Measurements from ENCODE around the gene HLX. TPM values are rescaled to one million over a fixed set of nuclear protein-coding genes. Genes with fewer than 3 reads are reported as not detected.

The HLX gene
- total RNA-seq, 1 experiment from 2014 or later = 5.6 TPM

GRCh38 chr1:220878191-220879075 lies 810 bp upstream of the HLX start:
- DNase-seq = no peak
- Histone ChIP-seq H3K9me3 (no peaks in the 10 kb centered on the region), H3K36me3 (peaks cover 22% of the 10 kb centered on the region), H3K4me3 (peak overlapping the region; percentile 67), H3K27me3 (no peaks in the 10 kb centered on the region)

- Histone ChIP-seq H3K4me3 (peak overlapping the region; percentile 67), H3K27me3 (no peaks in the 10 kb centered on the region), H3K9me3 (no peaks in the 10 kb centered on the region), H3K36me3 (peaks cover 32% of the 10 kb centered on the region)
- DNase-seq = peak; percentile 74
Measured at GRCh38 chr1:220879509-220880361, 492 bp downstream of the HLX start.

- Histone ChIP-seq H3K36me3 (peaks cover 36% of the 10 kb centered on the region), H3K4me3 (peak overlapping the region; percentile 67), H3K9me3 (no peaks in the 10 kb centered on the region), H3K27me3 (no peaks in the 10 kb centered on the region)
- no peak for DNase-seq
Measured at GRCh38 chr1:220880362-220880670, 1.1 kb downstream of the HLX start.

DNA sequence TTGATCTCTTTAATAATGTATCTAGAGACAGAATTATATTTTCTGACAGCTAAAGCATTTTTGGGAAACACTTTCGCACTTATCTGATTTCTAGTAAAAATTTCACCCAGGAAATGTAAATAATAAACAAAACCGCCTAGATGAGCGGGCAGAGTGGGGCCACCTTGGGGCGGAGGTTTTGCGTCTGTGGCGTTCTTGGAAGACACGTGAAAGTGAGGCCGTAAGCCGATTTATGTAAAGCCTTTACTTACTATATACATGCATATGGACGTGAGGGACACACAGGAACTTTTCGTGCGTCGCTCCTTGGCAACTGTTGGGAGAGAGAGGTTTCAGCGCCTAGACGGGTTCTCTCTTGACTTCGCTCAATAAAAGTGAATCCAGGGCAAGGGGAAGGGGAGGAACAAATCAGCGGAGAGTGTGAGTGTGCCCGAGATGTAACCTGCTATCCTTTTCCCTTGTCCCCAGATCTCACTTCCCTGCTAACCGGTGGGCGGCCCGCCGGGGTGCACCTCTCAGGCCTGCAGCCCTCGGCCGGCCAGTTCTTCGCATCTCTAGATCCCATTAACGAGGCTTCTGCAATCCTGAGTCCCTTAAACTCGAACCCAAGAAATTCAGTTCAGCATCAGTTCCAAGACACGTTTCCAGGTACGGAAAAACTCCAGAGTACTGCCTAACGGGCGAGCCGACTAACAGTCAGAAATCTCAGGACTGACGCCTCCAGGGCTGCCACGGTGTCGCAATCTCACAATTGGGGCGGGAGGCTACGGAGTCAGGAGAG lies 1.7 kb downstream of the HLX start:
- H3K36me3 ChIP-seq = peaks cover 36% of the 10 kb centered on the region
- H3K27me3 ChIP-seq = no peaks in the 10 kb centered on the region
- H3K9me3 ChIP-seq = no peaks in the 10 kb centered on the region
- no peak for DNase-seq
- peak overlapping the region; percentile 67 for H3K4me3 ChIP-seq

DNA sequence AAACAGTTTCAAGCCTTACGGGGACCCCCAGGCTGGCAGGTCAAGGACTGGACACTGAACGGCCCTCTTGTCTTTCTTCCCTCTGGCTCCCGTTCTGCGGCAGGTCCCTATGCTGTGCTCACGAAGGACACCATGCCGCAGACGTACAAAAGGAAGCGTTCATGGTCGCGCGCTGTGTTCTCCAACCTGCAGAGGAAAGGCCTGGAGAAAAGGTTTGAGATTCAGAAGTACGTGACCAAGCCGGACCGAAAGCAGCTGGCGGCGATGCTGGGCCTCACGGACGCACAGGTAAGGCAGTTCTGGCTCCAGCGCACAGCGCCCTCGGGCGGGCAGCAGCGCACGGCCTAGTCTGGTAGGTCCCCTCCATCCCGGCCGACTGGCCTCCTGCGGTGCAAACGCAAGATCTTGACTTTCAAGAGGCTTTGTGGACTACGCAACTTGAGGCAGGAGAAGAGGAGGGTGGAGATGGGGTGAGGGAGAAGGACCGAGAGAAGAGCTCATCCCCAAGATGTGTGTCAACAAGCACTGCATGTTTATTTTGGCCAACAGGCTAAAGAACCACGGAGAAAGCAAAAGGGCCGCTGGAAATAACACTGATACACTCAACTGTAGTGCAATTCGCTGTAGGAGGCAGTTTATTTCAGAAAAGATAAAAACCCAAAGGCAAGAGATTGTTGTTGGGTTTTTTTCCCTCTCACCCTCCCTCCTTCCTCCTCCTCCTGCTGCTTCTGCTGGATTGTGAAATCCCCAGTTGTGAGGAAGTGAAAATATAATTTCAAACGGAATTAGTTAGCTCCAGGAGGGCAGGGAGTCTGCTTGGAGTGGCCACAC lies 3.0 kb downstream of the HLX start:
- Histone ChIP-seq H3K4me3 (no peak overlapping the region), H3K36me3 (peaks cover 36% of the 10 kb centered on the region)
- DNase-seq = no peak

GRCh38 chr1:220884109-220884980 lies 5.1 kb downstream of the HLX start:
- no peak for DNase-seq
- H3K27me3 ChIP-seq = no peaks in the 10 kb centered on the region
- peaks cover 36% of the 10 kb centered on the region for H3K36me3 ChIP-seq

More for the DNA sequence above, 3.0 kb downstream of the HLX start:
- no peaks in the 10 kb centered on the region for H3K9me3 ChIP-seq
- no peaks in the 10 kb centered on the region for H3K27me3 ChIP-seq

DNA sequence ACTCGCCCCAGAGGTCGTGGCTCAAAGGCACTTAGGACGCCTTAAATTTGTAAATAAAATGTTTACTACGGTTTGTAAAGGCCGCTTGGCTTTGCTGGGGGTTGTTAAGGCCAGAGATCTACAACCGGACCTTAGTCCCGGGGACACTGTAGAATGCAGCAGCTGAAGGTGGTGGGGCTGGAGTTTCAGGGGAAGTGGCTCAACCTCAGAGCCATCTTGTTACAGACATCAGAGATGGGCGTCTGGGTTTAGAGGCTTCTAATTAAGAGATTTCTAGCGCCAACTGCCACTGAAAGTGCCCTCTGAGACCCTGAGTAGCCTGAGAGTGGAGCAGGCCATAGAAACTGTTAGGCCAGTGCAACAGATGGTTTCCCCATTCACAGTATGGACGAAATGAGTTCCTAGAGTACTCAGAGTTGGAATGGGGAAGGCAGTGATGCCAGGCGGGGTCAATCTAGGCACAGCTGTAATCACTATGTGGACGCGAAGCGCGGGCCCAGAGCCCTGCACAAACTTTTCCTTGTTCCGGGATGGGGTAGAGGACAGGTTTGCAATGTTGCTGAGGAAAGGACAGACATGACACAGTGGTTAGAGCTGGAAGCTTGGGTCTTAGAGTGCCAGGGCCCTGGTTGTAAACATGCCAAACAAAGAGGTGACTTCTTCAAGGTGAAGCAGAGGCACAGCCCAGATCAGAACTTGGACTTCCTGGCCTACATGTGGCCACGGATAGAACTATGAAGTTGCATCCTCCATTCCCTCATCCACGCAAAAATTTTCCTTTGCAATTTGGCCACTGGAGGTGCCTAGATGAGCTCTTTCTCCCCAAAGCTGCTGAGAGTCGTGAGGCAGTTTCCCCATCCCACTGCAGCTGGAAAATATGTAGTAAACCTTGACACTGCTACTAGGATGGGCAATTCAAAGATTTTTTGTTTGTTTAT lies 6.0 kb downstream of the HLX start:
- peaks cover 36% of the 10 kb centered on the region for H3K36me3 ChIP-seq
- no peak overlapping the region for H3K4me3 ChIP-seq
- DNase-seq = no peak

More at GRCh38 chr1:220884109-220884980, 5.1 kb downstream of the HLX start:
- H3K4me3 ChIP-seq = no peak overlapping the region
- no peaks in the 10 kb centered on the region for H3K9me3 ChIP-seq

DNA sequence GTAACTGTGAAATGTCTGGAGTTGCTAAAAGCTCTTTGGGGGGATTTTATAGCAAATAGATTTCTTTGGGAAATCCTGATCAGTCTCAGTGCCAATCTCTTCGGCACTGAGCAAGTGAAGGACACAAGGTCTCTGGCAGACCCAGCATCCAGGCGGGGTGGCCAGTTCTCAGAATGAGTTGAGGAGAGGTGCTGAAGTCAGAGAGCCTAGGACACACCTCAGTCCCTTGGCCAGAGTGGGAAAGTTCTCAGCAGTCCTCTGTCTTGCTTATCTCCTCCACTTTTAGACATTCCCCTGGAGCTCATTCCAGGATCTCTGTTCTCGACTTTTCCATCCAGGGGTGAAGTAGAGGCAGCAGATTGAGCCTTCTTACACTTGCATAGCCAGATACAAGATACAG lies 6.7 kb downstream of the HLX start:
- no peak for DNase-seq
- Histone ChIP-seq H3K9me3 (no peaks in the 10 kb centered on the region), H3K27me3 (no peaks in the 10 kb centered on the region), H3K4me3 (no peak overlapping the region), H3K36me3 (peaks cover 36% of the 10 kb centered on the region)

More for the DNA sequence above, 6.0 kb downstream of the HLX start:
- no peaks in the 10 kb centered on the region for H3K27me3 ChIP-seq
- no peaks in the 10 kb centered on the region for H3K9me3 ChIP-seq

DNA sequence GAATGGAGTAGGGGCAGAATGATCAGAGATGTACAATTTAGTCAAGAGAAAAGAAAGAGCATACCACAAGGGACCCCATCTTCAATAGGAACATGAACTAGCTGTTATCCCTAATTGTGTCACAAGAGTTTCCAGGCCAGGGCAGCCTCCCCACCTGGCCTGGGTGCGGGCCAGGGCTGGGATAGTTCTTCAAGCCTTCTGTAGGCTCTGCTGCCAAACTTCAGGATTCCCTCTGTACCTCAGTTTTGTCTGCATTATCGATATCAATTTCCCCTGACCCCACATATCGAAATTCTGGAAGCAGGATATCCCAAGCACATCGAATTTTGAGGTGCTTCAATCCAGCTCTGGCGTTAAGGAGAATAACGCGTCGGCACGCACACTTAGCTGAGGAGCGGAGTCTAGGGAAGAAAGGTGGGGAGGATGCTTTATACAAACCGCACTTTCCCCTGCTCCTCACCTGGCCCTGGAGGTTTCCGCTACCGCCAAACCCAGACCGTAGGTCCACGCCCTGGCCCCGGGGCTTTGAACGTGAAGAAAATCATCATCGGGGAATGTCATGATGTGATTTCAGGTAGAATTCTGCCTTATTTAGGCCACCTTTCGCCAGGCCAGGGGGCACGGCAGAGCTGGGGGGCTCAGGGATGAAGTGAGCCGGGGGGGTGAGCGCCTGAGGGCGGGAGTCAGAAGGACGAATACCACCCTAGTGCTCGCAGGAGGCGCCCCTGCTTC lies 7.4 kb downstream of the HLX start:
- Histone ChIP-seq H3K4me3 (no peak overlapping the region), H3K27me3 (no peaks in the 10 kb centered on the region), H3K9me3 (no peaks in the 10 kb centered on the region), H3K36me3 (peaks cover 32% of the 10 kb centered on the region)
- no peak for DNase-seq

DNA sequence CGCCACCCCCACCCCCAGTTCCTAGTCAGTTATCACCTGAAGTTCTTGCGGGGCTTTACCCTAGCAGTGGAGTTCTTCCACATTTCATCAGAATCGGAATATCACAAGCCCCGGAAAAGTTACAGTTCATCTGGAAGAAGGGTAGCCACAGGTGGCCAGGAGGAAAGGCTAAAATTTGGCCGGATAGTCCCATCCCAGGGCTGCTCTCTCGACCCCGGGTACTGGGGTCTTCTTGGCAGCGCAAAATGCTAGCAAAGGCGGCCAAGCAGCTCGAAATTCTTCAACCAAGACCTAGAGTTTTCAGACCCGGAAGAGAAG lies 7.9 kb downstream of the HLX start:
- no peak for DNase-seq
- H3K27me3 ChIP-seq = no peaks in the 10 kb centered on the region
- H3K4me3 ChIP-seq = no peak overlapping the region

GRCh38 chr1:220887520-220888416 lies 8.5 kb downstream of the HLX start:
- no peak for DNase-seq
- Histone ChIP-seq H3K36me3 (peaks cover 21% of the 10 kb centered on the region), H3K9me3 (no peaks in the 10 kb centered on the region), H3K27me3 (no peaks in the 10 kb centered on the region), H3K4me3 (no peak overlapping the region)

More for the DNA sequence above, 7.9 kb downstream of the HLX start:
- H3K36me3 ChIP-seq = peaks cover 27% of the 10 kb centered on the region
- H3K9me3 ChIP-seq = no peaks in the 10 kb centered on the region

- Histone ChIP-seq H3K36me3 (peaks cover 13% of the 10 kb centered on the region), H3K4me3 (no peak overlapping the region), H3K9me3 (no peaks in the 10 kb centered on the region), H3K27me3 (no peaks in the 10 kb centered on the region)
- DNase-seq = no peak
Measured at GRCh38 chr1:220888417-220888986, 9.3 kb downstream of the HLX start.

DNA sequence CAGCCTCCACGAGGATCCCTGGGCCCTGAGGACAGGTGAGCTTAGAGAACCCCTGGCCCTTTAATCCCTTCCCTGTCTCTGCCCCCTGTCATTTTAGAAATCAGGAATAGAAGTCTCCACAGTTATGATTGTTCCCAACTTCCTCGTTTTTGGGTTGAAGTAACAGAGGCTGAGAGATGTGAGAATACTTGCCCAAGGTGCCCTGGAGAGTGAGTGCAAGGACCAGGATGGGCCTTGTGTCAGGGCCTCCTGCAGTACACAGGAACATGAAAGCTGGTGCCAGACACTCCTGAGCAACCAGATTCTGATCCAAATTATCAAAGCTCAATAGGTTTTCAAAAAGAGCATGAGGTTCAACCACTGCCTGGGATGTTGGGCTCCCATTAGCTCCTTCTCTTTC lies 10.1 kb downstream of the HLX start:
- H3K27me3 ChIP-seq = no peaks in the 10 kb centered on the region
- no peaks in the 10 kb centered on the region for H3K9me3 ChIP-seq
- H3K36me3 ChIP-seq = peaks cover 5% of the 10 kb centered on the region; the same call in 1 of the 2 replicates
- no peak overlapping the region for H3K4me3 ChIP-seq
- DNase-seq = no peak
